Ecto neural progenitor cell (in vitro differentiated cells): ENCODE measurements around the gene GPD1L.

ENCODE experiments used
- DNase-seq: peaks from one replicate; pipeline ENCODE4 v3.0.0-alpha.2; 2018; ENCODE audit warnings: low spot score

Gene GPD1L

DNA sequence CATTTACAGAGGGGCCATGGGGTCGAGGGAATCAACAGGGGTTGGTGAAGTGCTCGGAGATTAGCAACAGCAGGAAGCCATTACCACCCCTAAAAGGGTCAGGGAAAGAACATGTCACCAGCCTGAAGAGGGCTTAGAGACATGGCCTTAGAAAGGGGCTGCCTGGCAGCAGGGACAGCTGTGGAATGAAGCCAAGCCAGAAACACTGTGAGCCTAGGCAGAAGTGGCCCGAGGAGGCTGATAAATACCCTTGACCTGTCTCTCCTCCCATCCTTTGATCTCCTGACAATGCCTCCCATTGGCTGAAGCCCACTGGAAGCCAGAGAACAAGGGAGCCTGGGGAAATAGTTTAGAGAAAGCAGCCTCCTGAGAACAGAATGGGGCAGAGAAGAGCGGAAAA is 31.4 kb downstream of the GPD1L start:
- DNase-seq = no peak

DNA sequence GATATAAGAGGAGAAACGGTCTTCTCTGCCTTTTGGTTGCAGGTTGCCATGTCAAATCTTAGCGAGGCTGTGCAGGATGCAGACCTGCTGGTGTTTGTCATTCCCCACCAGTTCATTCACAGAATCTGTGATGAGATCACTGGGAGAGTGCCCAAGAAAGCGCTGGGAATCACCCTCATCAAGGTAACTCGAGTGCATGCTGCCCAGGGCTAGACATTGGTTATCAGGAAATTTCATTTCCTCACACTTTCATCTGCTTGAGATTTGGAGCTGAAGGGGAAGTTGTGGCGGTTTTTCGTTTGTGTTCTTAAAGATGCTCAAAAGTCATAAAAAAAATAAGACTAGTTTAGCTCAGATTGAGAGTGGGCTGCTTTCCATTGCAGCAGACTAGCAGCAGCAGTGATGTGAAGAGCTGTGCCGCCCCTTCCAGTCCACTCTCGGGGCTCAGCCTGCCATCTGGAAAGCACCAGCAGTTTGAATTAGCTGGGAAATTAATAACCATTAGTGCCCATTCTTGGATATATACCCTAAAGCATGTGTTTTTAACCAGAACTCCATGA is 32.2 kb downstream of the GPD1L start:
- DNase-seq = no peak

DNA sequence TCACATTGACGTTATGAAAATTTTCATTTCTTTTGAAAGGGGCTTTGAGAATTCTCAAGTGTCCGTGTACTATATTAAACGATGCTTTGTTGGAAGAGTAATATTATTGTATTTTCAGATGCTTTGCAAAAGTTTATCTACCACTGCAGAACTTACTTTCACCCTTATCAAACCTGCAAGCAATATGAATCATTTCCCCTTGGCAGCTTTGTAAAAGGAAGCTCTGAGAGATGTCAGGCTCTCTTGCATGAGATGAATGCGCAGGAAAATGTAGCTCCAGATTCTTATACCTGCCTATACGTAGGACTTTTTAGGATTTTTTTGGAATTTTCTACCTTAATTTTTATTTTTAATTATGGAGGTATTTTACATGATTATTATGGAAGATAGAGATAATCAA is 34.5 kb downstream of the GPD1L start:
- DNase-seq = no peak

DNA sequence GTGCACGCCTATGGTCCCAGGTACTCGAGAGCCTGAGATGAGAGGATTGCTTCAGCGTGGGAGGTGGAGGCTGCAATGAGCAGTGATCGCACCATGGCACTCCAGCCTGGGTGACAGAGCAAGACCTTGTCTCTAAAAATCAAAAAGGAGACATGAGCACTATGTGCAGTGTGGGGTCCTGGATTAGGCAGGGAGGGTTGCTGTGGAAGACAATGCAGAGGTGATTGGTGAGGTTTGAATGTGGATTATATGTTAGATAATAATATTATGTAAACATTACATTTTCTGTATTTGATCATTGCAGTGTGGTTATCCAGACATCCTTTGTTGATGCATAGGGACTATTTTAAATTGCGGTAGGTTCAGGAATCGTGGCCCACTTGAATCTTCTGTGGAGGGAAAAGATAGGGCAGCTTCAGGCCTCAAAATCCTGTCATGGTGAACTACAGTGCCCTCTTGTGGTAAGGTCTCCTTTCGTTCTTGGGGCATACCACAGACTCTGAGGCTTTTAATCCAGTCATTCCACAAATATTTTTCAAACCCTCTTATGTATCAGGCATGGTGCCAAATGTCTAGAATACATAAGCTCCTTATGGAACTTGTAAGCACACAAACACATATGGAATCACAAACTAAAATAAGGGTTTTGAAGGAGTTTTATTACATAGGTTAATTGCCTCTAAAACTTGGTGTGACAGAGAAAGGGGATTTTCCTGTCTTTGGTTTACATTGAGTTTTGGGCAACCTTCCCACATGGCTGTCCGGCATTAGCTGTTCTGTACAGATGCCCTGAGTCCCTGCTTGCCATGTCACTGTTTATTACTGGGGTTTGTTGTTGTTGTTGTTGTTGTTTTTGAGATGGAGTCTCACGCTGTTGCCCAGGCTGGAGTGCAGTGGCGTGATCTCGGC is 37.7 kb downstream of the GPD1L start:
- DNase-seq = peak; percentile 56

DNA sequence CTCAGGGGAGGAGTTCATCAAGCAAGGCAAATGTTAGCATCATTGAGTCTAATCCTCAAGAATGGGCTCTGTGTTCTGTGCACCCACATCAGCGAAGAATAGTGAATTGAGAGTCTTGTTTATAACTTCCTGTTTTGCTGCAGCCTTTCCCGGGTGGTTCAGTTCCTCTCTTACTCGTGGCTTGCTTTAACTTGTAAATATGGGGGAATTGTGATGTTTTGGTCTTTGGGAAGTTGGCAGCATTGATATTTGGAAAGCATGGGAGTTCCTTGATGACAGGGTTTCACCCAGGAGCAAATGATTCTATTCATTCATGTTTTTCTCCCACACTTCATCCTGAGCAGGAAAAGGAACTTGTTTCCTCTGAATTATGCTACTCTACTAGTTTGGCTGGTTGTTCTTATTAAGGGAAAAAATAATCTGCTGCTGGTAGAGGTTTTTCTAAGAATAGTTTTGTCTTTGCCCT is 40.4 kb downstream of the GPD1L start:
- no peak for DNase-seq

DNA sequence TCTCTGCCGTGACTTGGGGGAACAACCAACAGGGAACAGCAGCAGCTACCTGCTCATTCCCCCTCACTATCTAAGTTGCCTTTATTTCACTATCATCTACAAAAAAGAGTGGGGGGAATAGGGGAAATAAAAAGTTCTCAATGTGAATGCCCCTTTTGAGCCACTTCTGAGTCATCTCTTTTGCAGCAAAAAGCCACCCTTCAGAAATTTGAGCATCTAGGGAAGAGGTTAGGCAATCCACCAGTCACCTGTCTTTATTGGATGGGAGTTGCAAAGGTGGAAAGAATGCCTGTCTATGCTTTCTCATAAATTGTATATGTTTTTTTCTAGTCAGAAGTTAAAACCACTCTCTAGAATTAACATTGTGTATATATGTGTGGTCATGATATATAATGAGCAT is 41.1 kb downstream of the GPD1L start:
- DNase-seq = no peak

DNA sequence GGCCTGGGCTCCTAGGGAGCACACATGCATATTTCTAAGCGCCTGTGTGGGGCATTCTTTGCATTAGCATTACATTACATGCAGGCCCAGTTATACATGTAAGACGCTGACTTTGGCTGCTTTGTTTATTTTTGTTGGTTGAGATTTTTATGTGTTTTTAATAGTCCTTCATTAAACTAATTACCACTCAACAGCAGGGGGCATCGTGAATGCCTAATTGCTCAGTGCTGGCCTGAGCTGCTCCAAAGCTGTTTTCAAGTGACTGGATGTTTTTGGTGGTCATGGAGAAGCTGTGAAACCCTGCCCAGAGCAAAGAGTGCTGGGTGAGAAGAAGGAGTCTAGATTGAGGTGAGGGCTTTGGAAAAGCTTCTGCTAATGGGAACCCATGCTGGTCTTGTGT is 41.5 kb downstream of the GPD1L start:
- DNase-seq = no peak

DNA sequence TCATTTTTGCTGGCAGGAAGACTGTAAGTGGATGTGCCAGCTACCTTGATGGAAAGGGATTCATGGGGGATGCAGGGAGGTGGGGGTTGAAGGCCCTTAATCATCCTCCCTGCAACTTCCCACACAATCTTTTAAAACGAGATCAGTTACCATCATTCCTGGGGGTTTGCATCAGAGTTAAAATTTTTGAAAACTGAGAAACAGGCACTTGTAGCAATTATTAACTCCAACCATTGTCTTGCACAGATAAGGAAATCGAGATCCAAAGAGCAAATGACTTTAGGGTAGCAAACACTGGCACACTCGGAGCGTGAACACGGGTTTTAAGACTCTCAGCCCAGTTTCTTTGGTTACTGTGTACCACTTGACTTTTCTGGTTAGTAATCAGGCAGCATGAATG is 41.9 kb downstream of the GPD1L start:
- no peak for DNase-seq

DNA sequence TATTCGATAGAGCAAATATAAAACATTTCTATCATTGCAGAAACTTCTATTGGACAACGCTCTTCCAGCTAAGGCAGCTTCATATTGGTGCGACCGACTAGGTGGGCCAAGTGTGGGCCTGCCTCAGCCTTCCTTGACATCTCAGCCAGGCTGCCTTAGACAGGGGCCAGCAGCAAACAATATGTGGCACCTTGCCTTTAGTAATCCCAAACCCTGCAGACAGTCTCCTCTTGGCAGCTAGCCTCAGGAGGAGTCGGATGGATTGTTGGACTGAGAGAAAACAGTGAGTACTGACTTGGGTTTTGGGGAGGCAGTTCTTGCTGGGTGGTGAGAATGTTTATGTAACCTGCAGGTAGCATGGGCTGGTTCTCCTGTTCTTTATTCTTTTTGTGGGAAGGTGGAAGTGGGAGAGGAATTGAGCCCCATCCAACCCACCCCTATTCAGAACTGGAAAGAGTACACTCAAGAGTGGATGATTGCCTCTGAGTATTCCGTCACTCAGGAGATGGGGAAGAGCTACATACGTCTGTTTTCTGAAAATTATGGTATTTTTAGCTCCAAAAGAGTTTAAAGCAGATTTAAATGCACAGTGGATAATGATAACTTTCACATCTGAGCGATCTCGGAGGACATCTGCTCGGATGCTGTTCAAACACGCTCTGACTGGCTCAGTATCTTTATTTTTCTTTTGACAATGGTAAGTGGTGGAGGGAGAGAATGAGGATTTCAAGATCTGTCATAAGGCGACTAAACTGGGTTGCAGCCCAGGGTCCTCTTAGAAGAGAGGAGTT is 47.2 kb downstream of the GPD1L start:
- no peak for DNase-seq

DNA sequence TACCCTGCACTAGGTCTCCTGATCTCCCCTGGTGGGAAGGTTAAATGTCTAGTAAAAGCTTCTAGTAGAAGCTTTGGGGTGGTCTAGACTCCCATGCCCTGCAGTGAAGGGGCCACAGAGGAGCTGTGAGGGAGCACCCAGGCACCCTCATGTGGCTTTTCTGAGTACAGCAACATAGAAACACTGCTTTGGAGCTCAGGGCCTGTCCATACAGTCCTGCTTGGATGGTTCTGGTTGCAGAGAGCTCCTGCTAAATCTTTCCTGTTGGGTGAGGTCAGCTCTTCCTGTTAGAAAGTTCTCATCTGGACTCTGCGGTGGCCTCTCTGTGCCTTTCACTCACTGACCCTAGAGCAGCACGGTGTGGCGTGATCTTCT is 47.8 kb downstream of the GPD1L start:
- no peak for DNase-seq

DNA sequence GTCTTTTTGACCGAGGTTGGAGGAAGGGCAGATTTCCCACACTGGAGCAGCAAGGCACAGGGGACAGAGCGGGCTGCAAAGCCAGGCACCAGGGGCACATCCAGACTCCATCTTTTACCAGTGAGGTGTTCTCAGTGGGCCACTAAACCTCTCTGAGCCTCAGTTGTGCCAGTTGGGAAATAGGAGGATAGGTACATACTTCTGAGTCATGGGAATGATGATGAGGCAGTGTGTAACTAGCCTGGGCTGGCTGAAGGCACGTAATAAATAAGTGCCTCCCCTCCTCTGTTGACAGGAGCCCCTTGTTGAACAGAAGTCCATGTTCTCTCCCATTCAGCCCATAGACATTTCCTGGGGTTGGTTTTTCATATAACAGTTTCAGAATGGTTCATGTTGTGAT is 48.7 kb downstream of the GPD1L start:
- no peak for DNase-seq

DNA sequence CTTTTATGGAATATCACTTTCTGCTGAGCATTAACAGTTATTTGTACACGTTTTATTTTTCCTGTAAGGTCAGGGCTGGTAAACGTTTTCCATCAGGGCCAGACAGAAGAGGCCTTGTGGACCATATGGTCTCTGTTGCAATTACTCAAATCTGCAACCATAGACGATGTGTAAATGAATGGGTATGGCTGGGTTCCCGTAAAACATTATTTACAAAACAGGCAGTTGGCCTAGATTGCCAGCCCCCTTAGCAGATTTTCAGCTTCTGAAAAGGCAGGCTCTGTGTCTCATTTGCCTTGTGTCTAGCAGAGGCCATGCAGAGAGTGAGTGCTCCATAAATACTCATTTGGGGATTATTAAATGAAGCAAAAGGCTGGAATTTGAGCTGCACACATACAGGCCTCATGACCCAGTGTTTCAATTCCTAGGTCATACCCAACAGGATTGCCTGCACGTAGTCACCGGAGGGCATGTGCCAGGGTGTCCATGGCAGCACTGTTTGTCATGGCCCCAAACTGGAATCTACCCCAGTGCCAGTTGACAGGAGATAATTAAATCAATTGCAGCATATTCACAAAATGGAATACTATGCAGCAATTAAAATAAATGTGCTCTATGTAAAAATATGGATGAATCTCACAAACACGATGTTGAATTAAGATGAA is 51.3 kb downstream of the GPD1L start:
- DNase-seq = no peak

DNA sequence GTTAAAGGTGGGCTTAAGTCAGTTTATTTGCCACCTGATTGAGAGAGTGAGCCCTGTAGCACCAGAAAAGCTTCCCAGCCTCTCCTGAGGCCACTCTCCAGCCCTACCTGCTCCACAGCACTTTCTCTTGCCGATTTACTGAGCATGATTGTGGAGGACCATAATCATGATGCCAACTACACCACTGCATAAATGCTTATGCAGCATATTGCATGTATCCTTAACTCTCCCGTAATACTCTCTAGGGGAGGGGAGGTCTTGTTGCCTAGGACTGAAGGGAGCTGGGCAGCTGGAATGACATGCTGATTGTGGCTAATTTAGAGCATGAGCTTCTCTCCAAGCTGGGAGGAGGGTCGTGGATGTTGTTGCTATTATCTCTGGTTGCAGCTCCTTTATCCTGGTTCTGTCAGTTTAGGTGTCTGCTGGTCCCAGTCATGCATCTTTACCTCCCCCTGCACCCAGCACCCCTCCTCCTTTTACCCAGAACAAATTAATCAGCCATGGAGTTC is 54.3 kb downstream of the GPD1L start:
- DNase-seq = no peak

DNA sequence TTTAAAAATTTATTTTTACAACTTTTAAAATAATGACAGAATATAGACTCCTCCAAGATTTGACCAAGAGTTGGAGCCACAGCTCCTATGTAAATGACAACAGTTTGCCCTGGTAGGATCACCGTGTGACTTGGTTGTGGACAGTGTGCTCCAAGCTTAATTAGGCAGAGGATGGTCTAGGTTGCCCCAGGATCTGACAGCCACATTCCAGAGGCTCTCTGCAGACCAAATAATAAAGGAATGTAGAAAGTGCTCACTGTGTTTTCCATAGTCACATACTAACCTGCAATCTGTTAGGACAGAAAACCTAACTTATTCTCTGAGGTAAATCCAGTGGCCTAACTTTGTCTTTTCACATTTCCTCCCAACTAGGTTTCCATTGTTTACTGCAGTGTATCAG is 59.0 kb downstream of the GPD1L start:
- DNase-seq = no peak

DNA sequence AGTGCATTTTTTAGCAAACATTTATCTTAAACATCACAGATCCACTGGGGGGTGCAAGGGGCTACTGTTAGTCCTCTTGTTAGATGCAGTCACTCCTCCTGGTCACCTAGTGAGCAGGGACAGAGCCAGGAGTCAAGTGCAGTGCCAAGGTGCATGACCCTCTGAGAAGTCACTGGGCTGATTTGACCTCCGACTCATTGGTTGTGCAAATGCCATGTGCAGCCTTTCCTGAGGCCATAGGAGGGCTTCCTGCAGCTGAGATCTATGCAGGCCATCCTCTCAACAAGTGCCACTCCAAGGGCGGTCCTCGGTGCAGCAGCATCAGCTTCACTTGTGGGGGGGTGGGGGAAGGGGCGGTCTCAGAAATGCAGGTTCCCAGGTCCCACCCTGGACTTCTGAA is 60.2 kb downstream of the GPD1L start:
- no peak for DNase-seq

DNA sequence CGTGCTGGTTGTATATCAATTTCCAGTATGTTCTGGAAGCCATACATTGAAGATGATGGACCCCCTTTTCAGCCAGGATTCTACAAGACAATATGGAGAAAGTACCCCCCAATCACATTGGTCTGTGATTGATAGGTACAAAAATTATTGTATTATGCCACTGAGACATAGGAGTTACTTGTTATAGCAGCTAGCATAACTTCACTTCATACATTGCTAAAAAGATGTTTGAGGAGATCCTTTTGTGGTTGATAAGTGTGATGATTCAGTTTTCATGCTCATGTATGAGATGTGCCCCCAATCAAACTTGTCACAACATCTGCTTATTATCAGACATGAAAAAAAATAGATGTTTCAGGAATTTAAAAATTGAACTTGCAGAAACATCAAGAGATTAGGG is 66.0 kb downstream of the GPD1L start:
- DNase-seq = no peak

DNA sequence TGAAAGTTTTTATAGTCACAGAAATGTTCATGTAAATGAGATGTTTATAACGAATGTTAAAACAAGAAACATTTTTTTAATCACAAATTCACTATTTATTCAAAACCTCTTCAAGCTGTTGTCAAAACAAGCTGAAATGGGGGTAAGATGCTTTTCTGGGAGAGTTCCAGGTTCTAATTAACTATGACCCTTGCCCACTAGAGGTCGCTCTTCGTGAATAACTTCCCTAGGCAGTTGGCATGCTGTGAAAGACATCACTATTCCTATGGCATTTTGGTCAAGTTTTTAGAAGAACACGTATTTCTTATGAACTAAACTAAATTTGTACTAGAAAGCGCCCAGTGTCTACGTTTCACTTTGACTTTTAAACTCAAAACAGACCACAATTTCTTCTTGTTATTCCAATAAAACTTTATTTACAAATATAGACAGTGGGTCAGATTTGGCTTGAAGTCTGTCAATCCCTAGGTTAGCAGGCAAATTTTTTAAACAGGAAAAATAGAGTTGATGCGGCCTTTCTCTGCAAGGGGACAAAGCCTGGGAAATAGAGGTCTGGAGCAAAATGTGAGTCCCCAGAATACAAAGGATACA is 69.3 kb downstream of the GPD1L start:
- no peak for DNase-seq

DNA sequence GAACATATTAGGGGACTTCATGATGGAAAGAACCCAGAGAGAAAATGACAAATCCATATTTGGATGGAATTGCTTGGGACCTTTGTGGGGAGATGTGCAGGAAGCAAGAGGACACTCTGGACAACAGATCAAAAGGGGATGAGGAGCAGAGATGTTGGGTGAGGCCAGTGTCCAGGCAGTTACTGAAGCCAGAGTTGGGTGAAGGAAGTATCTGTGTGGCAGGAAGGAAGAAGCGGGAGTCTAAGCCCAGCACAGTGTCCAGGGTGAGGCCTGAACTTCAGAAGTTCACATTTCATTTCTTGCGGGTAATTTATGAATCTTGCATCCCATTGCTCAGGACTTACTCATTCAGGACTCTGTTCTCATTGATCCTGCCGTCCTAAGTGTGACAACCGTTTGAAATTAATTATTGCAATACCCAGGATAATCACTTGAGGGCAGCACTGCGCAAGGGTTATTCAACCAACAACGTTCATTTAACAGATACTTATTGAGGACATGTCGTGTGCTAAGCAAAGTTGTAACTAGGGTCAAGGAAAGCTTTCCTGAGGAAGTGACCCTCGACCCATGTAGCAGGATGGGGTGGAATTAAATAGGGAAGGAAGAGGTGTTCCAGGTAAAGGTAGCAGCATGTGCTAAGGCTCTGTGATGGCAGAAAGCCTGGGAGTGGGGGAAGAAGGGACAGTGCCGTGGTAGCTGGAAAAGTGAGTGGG is 70.7 kb downstream of the GPD1L start:
- DNase-seq = peak; percentile 54

DNA sequence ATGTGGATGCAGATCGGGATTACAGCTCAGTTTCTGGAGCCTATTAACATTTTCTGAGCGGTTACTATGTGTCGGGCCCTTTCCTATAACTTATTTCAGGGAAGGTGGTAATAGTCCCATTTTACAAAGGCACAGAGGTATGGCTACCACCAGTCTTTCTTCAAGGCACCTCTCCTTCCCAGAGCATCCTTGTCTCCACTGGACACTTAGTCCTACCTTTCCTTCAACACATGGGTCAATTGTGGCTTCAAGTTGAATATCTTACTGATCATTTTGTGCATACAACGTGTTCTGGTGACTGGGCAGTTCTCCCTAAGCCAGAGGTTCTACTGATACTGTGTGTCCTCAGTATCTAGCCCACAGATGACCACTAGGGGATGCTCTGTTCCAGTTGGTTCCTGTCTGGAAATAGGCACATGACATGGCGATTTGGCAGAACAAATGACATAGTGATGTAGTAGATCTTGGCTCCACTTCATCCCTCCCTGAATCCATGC is 71.3 kb downstream of the GPD1L start:
- peak; percentile 70 for DNase-seq

DNA sequence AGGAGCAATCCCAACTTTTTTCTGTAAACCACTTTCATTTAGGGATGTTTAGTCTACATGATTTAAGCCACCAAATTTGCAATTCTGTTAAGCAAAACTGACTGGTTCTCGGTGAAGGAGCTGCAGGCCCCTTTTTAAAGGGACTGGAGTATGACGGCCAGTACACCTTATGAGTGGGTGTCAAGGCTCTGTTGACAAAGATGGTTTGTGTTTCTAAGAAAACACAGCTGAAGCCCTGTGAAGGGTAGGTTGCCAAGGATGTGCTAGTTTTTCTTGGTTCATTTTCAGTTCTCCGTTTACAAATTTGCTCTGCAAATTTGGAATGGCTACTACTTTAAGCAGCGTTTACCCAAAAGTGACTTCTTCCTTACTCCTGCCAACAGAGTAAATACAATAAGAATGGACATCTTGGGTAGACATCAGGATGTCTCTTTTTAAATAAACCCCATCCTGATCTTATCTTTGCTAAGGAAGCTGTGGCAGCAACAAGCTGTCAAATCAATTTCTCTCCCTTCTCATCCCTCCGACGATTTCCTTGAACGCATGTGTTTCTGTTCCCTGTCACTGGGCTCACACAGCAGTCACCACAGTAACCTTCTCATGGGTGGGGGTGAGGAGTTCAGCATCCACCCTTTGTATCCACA is 73.8 kb downstream of the GPD1L start:
- no peak for DNase-seq
